RWPE1 (cell line): ENCODE results near the gene DDX5.
"Not testable (repeated sequence)": the region's sequence is repeated elsewhere in the genome, so short reads cannot be mapped to it uniquely, and the experiment has no call there.

Source experiments
- CTCF ChIA-PET: fragments of 350-600 bp; sonication (Branson Sonifier 250); formaldehyde crosslinking; extraction: SDS; loops from one replicate; lab custom pipeline; 2021; lab: Yijun Ruan, JAX
- POLR2A ChIA-PET: fragments of 400-600 bp; formaldehyde crosslinking; extraction: SDS; loops from one replicate; lab custom pipeline; 2020; ENCODE audit warnings: antibody characterized with exemption; ENCODE audit not compliant: low non-redundant PET; lab: Yijun Ruan, JAX
- DNase-seq: peaks from one replicate; pipeline ENCODE4 v3.0.0; 2012; ENCODE audit warnings: low spot score
- H3K27ac ChIP-seq: fragments of 450-650 bp; 2 replicates; pipeline ENCODE4 v1.5.1; 2017
- TF ChIP-seq, protein P1 (sequence below): fragments of 450-650 bp; conservative IDR thresholded peaks from 2 replicates; pipeline ENCODE4 v1.5.1; 2017; ENCODE audit warnings: low read depth, mild to moderate bottlenecking

Gene DDX5

GRCh38 chr17:64498308-64499203 is 7.5 kb downstream of the DDX5 start:
- DNase-seq, result no peak
- CTCF ChIA-PET, result interaction anchor here (0.7 kb wide), 1 partner anchor 57 kb away, joined by 4 read pairs; no protein-coding TSS in a partner anchor
- POLR2A ChIA-PET, result no interaction called here
- H3K27ac ChIP-seq, result no peak overlapping the region
- TF ChIP-seq, protein P1, sequence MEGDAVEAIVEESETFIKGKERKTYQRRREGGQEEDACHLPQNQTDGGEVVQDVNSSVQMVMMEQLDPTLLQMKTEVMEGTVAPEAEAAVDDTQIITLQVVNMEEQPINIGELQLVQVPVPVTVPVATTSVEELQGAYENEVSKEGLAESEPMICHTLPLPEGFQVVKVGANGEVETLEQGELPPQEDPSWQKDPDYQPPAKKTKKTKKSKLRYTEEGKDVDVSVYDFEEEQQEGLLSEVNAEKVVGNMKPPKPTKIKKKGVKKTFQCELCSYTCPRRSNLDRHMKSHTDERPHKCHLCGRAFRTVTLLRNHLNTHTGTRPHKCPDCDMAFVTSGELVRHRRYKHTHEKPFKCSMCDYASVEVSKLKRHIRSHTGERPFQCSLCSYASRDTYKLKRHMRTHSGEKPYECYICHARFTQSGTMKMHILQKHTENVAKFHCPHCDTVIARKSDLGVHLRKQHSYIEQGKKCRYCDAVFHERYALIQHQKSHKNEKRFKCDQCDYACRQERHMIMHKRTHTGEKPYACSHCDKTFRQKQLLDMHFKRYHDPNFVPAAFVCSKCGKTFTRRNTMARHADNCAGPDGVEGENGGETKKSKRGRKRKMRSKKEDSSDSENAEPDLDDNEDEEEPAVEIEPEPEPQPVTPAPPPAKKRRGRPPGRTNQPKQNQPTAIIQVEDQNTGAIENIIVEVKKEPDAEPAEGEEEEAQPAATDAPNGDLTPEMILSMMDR, result no peak

DNA sequence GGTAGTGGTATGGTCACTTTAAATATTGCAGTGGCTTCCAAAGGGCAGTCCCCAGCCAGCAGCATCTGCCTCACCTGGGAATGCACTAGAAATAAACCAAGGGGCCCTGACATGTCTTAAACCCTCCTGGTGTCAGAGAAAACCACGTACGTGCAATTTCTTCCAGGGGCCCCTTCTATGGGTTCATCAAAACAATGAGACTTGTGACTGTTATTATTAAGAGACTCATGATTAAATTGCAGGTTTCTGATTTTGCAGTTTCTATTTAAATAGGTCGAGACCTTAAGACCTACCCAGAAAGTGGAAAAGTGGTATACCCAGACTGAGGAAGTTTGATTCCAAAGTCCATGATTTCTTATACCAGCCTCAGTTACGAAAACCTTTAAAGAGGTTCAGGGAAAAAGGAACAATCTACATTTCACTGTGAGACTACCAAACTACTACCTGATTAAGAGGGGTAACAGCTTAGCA is 8.5 kb downstream of the DDX5 start:
- TF ChIP-seq, protein P1, result peak; percentile 24; the same call in 1 of the 2 replicates
- H3K27ac ChIP-seq, result peak overlapping the region; percentile 90
- peak; percentile 35 for DNase-seq
- POLR2A ChIA-PET, result no interaction called here
- CTCF ChIA-PET, result interaction anchor here (0.7 to 1.1 kb wide), 2 partner anchors 39 to 58 kb away, joined by 3 to 4 read pairs; no protein-coding TSS in a partner anchor

DNA sequence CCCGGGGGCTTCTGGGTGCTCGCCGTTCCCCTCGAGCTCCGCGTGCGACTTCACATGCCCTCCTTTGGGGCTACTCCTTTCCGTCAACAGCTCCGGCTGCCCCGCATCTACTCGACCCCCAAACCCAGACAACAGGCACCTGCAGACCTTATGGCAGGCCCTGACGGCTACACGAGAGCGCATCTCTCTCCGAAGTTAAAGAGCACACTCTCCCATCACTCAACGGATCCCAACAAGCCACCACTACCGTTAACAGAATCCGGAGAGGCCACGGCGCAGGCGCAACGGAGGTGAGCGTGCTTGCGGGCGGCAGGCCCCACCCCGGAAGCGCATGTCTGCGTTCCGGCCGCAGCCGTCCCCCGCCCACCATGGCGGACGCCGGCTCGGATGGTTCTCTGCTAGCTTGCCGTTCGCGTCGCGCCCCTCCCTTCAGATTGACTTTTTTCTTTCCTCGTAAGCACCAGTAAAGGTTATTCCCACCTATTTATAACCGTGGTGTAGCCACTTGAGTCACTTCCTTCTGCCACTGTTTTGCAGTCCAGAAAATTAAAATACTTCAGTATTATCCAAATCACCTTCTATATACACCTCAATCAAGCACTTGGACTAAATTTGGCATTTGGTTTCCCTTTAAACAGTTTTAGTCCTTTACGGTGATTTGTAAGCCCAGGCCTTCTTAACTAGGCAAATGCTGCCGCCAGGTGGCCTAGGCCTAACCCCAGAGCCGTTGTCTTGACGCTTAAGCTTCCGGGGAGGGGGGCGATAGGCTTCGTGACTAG is 9.1 kb downstream of the DDX5 start, which contains the start of gene POLG2:
POLG2 (minus strand) TSS at position 269 of the 779 bp plus-strand sequence; CDS start at position 183, 86 bp downstream.
- ChIA-PET CTCF (interaction anchor here (0.5 to 1.5 kb wide), 6 partner anchors 26 to 172 kb away, joined by 3 to 6 read pairs (median 4); no protein-coding TSS in a partner anchor), POLR2A (interaction anchor here (0.5 to 1.0 kb wide), 3 partner anchors 8 to 195 kb away, joined by 3 to 13 read pairs (median 4); no protein-coding TSS in a partner anchor)
- peak; percentile 92 for DNase-seq
- TF ChIP-seq, protein P1, result peak; percentile 74
- peak within 1 kb of the TSS; percentile 90 for H3K27ac ChIP-seq

GRCh38 chr17:64496348-64496785 is 9.7 kb downstream of the DDX5 start:
- CTCF ChIA-PET, result interaction anchor here (0.5 to 1.5 kb wide), 6 partner anchors 26 to 578 kb away, joined by 3 to 6 read pairs (median 4); partner anchors contain the start of gene GH1
- POLR2A ChIA-PET, result interaction anchor here (0.5 to 1.0 kb wide), 3 partner anchors 8 to 195 kb away, joined by 3 to 13 read pairs (median 4); no protein-coding TSS in a partner anchor
- peak overlapping the region; percentile 90 for H3K27ac ChIP-seq
- TF ChIP-seq, protein P1, result no peak
- DNase-seq, result no peak

DNA sequence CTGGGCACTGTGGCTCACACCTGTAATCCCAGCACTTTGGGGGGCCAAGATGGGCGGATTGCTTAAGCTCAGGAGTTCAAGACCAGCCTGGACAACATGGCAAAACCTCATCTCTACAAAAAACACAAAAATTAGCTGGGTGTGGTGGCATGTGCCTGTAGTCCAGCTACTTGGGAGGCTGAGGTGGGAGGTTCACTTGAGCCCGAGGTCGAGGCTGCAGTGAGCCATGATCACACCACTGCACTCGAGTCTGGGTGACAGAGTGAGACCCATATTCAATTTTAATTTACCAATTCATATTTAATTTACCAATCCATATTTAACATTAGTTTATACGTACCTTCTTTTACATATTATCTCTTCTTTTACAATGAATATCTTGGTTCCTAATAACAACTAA is 10.8 kb downstream of the DDX5 start:
- CTCF ChIA-PET, result interaction anchor here (0.6 kb wide), 1 partner anchor 39 kb away, joined by 3 read pairs; no protein-coding TSS in a partner anchor
- POLR2A ChIA-PET, DNase-seq: not testable (repeated sequence)
- H3K27ac ChIP-seq, result peak overlapping the region; percentile 37

GRCh38 chr17:64494121-64494520 is 12.0 kb downstream of the DDX5 start:
- CTCF ChIA-PET, result interaction anchor here (0.6 kb wide), 2 partner anchors 212 to 1053 kb away, joined by 3 to 4 read pairs; no protein-coding TSS in a partner anchor
- POLR2A ChIA-PET, result no interaction called here
- DNase-seq, result no peak
- TF ChIP-seq, protein P1, result no peak
- H3K27ac ChIP-seq, result no peak overlapping the region
